Astrocyte (in vitro differentiated cells and primary cell): ENCODE data around the gene TPO.

Source experiments
- CTCF ChIP-seq: IDR thresholded peaks from 2 replicates; pipeline ENCODE4 v1.5.1; 2011; ENCODE audit warnings: low read depth, mild to moderate bottlenecking, inconsistent platforms, low read length, moderate library complexity; ENCODE audit not compliant: insufficient read depth
- EZH2 ChIP-seq: IDR thresholded peaks from 2 replicates; pipeline ENCODE4 v1.6.1; 2012; ENCODE audit warnings: mild to moderate bottlenecking, low read length, inconsistent platforms; ENCODE audit not compliant: insufficient read depth

GRCh38 chr2:1499033-1499795, 86.0 kb downstream of the TPO start:
- TF ChIP-seq CTCF (no peak), EZH2 (no peak)
